K562 (cell line): ENCODE measurements around the gene HIF1A. TPM values are rescaled to one million over a fixed set of nuclear protein-coding genes. Genes with fewer than 3 reads are reported as not detected.

Source experiments
- ATAC-seq: fragments of 200-7000 bp; cut with Tn5 transposase; 3 replicates; pipeline ENCODE4 v1.9.1; 2020; ENCODE audit warnings: moderate library complexity
- BruUV-seq: library from RNA; stranded (reverse); fragments of 400-500 nt; replicated peaks from 2 replicates; lab custom pipeline; 2021; lab: Mats Ljungman, UMichigan
- CTCF ChIA-PET: fragments of 300-600 bp; formaldehyde crosslinking; extraction: SDS; loops from one replicate; lab custom pipeline; 2021; ENCODE audit warnings: low intra/inter-chr PET ratio; lab: Yijun Ruan, JAX
- POLR2A ChIA-PET: fragments of 300-600, 350-650 bp; sonication (Branson Sonifier 250); formaldehyde crosslinking; extraction: SDS; loops from one replicate; lab custom pipeline; 2021; ENCODE audit warnings: antibody characterized with exemption, inconsistent platforms; lab: Yijun Ruan, JAX
- DNase-seq, 4 experiments: peaks; one replicate each; pipeline versions ENCODE4 v3.0.0 to v3.0.0-alpha.2; 2011 to 2018; ENCODE audit warnings: low spot score in 3 of 4, mixed read lengths in 3 of 4; ENCODE audit errors: extremely low read depth in 1 of 4
- FAIRE-seq: peaks from 2 replicates; lab custom pipeline; 2011; peaks lifted over from hg19 to GRCh38; lab: Jason Lieb, UNC
- H2AFZ ChIP-seq: 2 replicates; pipeline ENCODE4 v1.6.0; 2011; ENCODE audit warnings: low read depth, low read length, control low read depth, inconsistent platforms
- H3K27ac ChIP-seq: fragments of 200-600 bp; 3 replicates; pipeline ENCODE4 v1.8.0; 2011; ENCODE audit warnings: low read depth, mild to moderate bottlenecking, control low read depth, inconsistent platforms, low read length, moderate library complexity, mixed read lengths; ENCODE audit errors: extremely low read depth
- H3K27me3 ChIP-seq, 2 experiments: fragments of 300-600 bp in 1 of 2; 2 replicates in 1 of 2; 3 replicates in 1 of 2; pipeline versions ENCODE4 v1.6.0 to v1.8.0; 2011; ENCODE audit warnings: inconsistent platforms in 2 of 2, low read length in 2 of 2, mild to moderate bottlenecking in 1 of 2, mixed read lengths in 1 of 2, moderate library complexity in 1 of 2; ENCODE audit not compliant: control insufficient read depth in 2 of 2, insufficient read depth in 2 of 2
- H3K36me3 ChIP-seq: fragments of 300-600 bp; 3 replicates; pipeline ENCODE4 v1.8.0; 2011; ENCODE audit warnings: mild to moderate bottlenecking, low read length, inconsistent platforms; ENCODE audit not compliant: control insufficient read depth, insufficient read depth
- H3K4me1 ChIP-seq, 2 experiments: fragments of 200-600 bp in 1 of 2; replicated peaks in 1 of 2; 2 replicates in 1 of 2; 3 replicates in 1 of 2; pipeline versions ENCODE4 v1.5.1 to v1.8.0; 2011; ENCODE audit warnings: inconsistent platforms in 2 of 2, low read length in 2 of 2, mild to moderate bottlenecking in 1 of 2, mixed read lengths in 1 of 2, moderate library complexity in 1 of 2; ENCODE audit not compliant: control insufficient read depth in 2 of 2, insufficient read depth in 2 of 2
- H3K4me2 ChIP-seq: 2 replicates; pipeline ENCODE4 v1.6.1; 2011; ENCODE audit warnings: low read length, control low read depth, inconsistent platforms, mixed read lengths; ENCODE audit not compliant: insufficient read depth
- H3K4me3 ChIP-seq: fragments of 200-600 bp; sonication (generic), shearing (Covaris generic); 2 replicates; pipeline ENCODE4 v1.5.1; 2016; ENCODE audit warnings: control low read depth, inconsistent platforms
- H3K79me2 ChIP-seq: fragments of 200-600 bp; 3 replicates; pipeline ENCODE4 v1.8.0; 2011; ENCODE audit warnings: low read length, inconsistent platforms; ENCODE audit not compliant: control insufficient read depth, insufficient read depth
- H3K9ac ChIP-seq, 2 experiments: 2 replicates each; pipeline versions ENCODE4 v1.6.0 to v1.6.1; 2011; ENCODE audit warnings: low read depth in 2 of 2, low read length in 2 of 2, control low read depth in 1 of 2, inconsistent platforms in 1 of 2, mild to moderate bottlenecking in 1 of 2, mixed read lengths in 1 of 2; ENCODE audit not compliant: insufficient read depth in 1 of 2
- H3K9me1 ChIP-seq: one replicate; pipeline ENCODE4 v1.6.0; 2011; ENCODE audit warnings: inconsistent platforms, mild to moderate bottlenecking, low read length, moderate library complexity; ENCODE audit not compliant: control insufficient read depth, insufficient read depth
- H3K9me3 ChIP-seq: replicated peaks from 2 replicates; pipeline ENCODE4 v1.5.1; 2011; ENCODE audit warnings: low read depth, low read length, inconsistent platforms; ENCODE audit not compliant: control insufficient read depth, insufficient read depth
- H4K20me1 ChIP-seq: replicated peaks from 2 replicates; pipeline ENCODE4 v1.6.1; 2011; ENCODE audit warnings: low read length, inconsistent platforms, mixed read lengths; ENCODE audit not compliant: control insufficient read depth, insufficient read depth
- CCAR2 ChIP-seq: fragments of 200-400 bp; formaldehyde crosslinking; IDR thresholded peaks from 2 replicates; pipeline ENCODE4 v1.6.1; 2017; ENCODE audit warnings: mild to moderate bottlenecking, low read depth, low read length
- CREBBP ChIP-seq: IDR thresholded peaks from one replicate; pipeline ENCODE4 v1.6.1; 2012; ENCODE audit warnings: low read depth, mild to moderate bottlenecking, control low read depth, inconsistent platforms, low read length
- MTA3 ChIP-seq: fragments of 450-650 bp; formaldehyde crosslinking; IDR thresholded peaks from 2 replicates; pipeline ENCODE4 v1.6.1; 2017; ENCODE audit warnings: mild to moderate bottlenecking, borderline replicate concordance
- RAD51 ChIP-seq: fragments of 450-650 bp; IDR thresholded peaks from 2 replicates; pipeline ENCODE4 v1.7.1; 2016; ENCODE audit warnings: low read depth, mild to moderate bottlenecking, borderline replicate concordance
- RBM39 ChIP-seq: fragments of 200-400 bp; formaldehyde crosslinking; optimal IDR thresholded peaks from 2 replicates; pipeline ENCODE3; 2018; ENCODE audit warnings: low read depth, low read length
- SNRNP70 ChIP-seq: fragments of 200-400 bp; formaldehyde crosslinking; optimal IDR thresholded peaks from 2 replicates; pipeline ENCODE3; 2017; ENCODE audit warnings: low read depth, low read length
- ZBTB8A ChIP-seq: fragments of 450-650 bp; IDR thresholded peaks from 2 replicates; pipeline ENCODE4 v1.6.1; 2018; ENCODE audit warnings: mild to moderate bottlenecking, moderate library complexity; ENCODE audit not compliant: partially characterized antibody
- ZNF57 ChIP-seq: fragments of 450-650 bp; formaldehyde crosslinking; IDR thresholded peaks from 2 replicates; pipeline ENCODE4 v1.4.0; 2020; ENCODE audit warnings: mild to moderate bottlenecking, moderate library complexity
- WGBS: fragments of 100-300 bp; shearing (Covaris generic); methylation state at CpG from one replicate; pipeline ENCODE4 v1.1.6; 2016; ENCODE audit warnings: low coverage, mixed read lengths; ENCODE audit not compliant: insufficient coverage; ENCODE audit errors: missing lambda C conversion rate; 5-methylcytosine and 5-hydroxymethylcytosine counted together
- in situ Hi-C: fragments of 300-500 bp; cut with MboI; formaldehyde crosslinking; loops from 4 replicates; pipeline ENCODE4 v1.15.0; 2018; ENCODE audit warnings: inconsistent platforms, mixed read lengths
- intact Hi-C: fragments of 100-400 bp; cut with micrococcal nuclease; formaldehyde crosslinking; loops from 2 replicates; pipeline ENCODE4 v1.14.2; 2022
- polyA plus RNA-seq, 8 experiments: library from polyadenylated mRNA; depleted of rRNA in 4 of 8; stranded (reverse) in 5 of 8; unstranded in 3 of 8; fragments of >200 nt; fragmentation: Nextera tagmentation in 2 of 8; fragmentation: Illumina TruSeq in 1 of 8; extraction: Ambion mirVana in 2 of 8; extraction: Trizol in 1 of 8; gene quantifications; 2 replicates each; pipeline versions ENCODE4 v1.2.1 to v1.2.3, GENCODE V29; 2011 to 2014; ENCODE audit warnings: inconsistent platforms in 1 of 8, missing spikeins in 1 of 8
- total RNA-seq, 7 experiments: library from RNA; depleted of rRNA in 6 of 7; stranded (reverse); fragments of >200 nt in 6 of 7; fragmentation: Illumina TruSeq in 2 of 7; extraction: Trizol in 2 of 7; gene quantifications; 2 replicates each; pipeline versions ENCODE4 v1.2.1 to v1.2.3, GENCODE V29; 2011 to 2021; ENCODE audit warnings: low replicate concordance in 1 of 7
- TF ChIP-seq, protein P1 (sequence below): fragments of 250-450 bp; sonication (Bioruptor Pico); IDR thresholded peaks from 2 replicates; pipeline ENCODE4 v1.5.0; 2020; ENCODE audit warnings: mild to moderate bottlenecking
- TF ChIP-seq, protein P2 (sequence below), 2 experiments: IDR thresholded peaks; 2 replicates each; pipeline ENCODE4 v1.6.1; 2012; ENCODE audit warnings: improper control_type of control experiment in 2 of 2, low read depth in 2 of 2, low read length in 2 of 2, borderline replicate concordance in 1 of 2
- TF ChIP-seq, protein P3 (sequence below): fragments of 450-650 bp; IDR thresholded peaks from 2 replicates; pipeline ENCODE4 v1.6.1; 2018; ENCODE audit warnings: mild to moderate bottlenecking, low read depth; ENCODE audit not compliant: partially characterized antibody
- TF ChIP-seq, protein P4 (sequence below): IDR thresholded peaks from 2 replicates; pipeline ENCODE4 v1.6.1; 2014; ENCODE audit warnings: antibody characterized with exemption

The HIF1A gene
- total and polyA plus RNA-seq, 9 of the 15 experiments (the other 6 are each of a cell fraction or from before 2014, with no cell fraction given), result 5.9 to 35.3 (median 24.2) TPM

DNA sequence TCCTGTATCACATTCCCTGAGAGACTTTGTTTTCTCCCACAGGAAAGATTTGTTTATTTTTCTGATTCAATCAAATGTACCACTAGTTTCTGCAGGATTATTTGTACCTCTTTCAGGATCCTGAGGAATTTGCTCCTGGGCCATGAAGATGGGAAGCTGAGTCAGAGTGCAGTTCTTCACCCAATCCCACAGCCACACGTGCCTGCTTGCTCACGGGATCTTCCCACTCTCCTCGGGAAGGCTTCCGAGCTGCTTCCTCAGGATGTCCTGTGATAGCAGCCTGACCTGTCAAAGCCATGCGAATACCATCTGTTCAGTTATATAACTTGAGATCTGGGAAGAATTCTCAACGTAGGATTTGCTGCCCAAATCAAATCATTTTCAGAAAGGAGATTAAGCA lies 41.8 kb upstream of the HIF1A start:
- no peaks in the 10 kb centered on the region for H3K9me1 ChIP-seq
- no peaks in the 10 kb centered on the region for H4K20me1 ChIP-seq
- no peaks in the 10 kb centered on the region; a peak in 2 of 5 replicates for H3K27me3 ChIP-seq
- no peaks in the 10 kb centered on the region for H3K9me3 ChIP-seq
- ChIA-PET POLR2A (no interaction called here), CTCF (no interaction called here)
- in situ Hi-C loops, result no loop called here
- H3K36me3 ChIP-seq, result no peaks in the 10 kb centered on the region
- no peak for FAIRE-seq
- no peak for DNase-seq
- intact Hi-C loops, result no loop called here
- H3K4me2 ChIP-seq, result no peak overlapping the region
- H3K4me1 ChIP-seq, result no peaks in the 10 kb centered on the region; a peak in 1 of 5 replicates
- no peak for TF ChIP-seq CREBBP
- no peak for TF ChIP-seq ZBTB8A
- no peak for TF ChIP-seq MTA3
- TF ChIP-seq SNRNP70, result no peak
- TF ChIP-seq, protein P1, sequence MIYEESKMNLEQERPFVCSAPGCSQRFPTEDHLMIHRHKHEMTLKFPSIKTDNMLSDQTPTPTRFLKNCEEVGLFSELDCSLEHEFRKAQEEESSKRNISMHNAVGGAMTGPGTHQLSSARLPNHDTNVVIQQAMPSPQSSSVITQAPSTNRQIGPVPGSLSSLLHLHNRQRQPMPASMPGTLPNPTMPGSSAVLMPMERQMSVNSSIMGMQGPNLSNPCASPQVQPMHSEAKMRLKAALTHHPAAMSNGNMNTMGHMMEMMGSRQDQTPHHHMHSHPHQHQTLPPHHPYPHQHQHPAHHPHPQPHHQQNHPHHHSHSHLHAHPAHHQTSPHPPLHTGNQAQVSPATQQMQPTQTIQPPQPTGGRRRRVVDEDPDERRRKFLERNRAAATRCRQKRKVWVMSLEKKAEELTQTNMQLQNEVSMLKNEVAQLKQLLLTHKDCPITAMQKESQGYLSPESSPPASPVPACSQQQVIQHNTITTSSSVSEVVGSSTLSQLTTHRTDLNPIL, result no peak
- no peak for TF ChIP-seq RBM39
- no peak for TF ChIP-seq RAD51
- TF ChIP-seq, protein P2, sequence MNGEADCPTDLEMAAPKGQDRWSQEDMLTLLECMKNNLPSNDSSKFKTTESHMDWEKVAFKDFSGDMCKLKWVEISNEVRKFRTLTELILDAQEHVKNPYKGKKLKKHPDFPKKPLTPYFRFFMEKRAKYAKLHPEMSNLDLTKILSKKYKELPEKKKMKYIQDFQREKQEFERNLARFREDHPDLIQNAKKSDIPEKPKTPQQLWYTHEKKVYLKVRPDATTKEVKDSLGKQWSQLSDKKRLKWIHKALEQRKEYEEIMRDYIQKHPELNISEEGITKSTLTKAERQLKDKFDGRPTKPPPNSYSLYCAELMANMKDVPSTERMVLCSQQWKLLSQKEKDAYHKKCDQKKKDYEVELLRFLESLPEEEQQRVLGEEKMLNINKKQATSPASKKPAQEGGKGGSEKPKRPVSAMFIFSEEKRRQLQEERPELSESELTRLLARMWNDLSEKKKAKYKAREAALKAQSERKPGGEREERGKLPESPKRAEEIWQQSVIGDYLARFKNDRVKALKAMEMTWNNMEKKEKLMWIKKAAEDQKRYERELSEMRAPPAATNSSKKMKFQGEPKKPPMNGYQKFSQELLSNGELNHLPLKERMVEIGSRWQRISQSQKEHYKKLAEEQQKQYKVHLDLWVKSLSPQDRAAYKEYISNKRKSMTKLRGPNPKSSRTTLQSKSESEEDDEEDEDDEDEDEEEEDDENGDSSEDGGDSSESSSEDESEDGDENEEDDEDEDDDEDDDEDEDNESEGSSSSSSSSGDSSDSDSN (IDR thresholded peaks at IDR 0.05; ENCODE audit: borderline replicate concordance in 1 of 2, low read depth in 2 of 2, low read length in 2 of 2), result no peak
- TF ChIP-seq, protein P3, sequence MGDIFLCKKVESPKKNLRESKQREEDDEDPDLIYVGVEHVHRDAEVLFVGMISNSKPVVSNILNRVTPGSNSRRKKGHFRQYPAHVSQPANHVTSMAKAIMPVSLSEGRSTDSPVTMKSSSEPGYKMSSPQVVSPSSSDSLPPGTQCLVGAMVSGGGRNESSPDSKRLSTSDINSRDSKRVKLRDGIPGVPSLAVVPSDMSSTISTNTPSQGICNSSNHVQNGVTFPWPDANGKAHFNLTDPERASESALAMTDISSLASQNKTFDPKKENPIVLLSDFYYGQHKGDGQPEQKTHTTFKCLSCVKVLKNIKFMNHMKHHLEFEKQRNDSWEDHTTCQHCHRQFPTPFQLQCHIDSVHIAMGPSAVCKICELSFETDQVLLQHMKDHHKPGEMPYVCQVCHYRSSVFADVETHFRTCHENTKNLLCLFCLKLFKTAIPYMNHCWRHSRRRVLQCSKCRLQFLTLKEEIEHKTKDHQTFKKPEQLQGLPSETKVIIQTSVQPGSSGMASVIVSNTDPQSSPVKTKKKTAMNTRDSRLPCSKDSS, result no peak
- TF ChIP-seq, protein P4, sequence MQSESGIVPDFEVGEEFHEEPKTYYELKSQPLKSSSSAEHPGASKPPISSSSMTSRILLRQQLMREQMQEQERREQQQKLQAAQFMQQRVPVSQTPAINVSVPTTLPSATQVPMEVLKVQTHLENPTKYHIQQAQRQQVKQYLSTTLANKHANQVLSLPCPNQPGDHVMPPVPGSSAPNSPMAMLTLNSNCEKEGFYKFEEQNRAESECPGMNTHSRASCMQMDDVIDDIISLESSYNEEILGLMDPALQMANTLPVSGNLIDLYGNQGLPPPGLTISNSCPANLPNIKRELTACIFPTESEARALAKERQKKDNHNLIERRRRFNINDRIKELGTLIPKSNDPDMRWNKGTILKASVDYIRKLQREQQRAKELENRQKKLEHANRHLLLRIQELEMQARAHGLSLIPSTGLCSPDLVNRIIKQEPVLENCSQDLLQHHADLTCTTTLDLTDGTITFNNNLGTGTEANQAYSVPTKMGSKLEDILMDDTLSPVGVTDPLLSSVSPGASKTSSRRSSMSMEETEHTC, result no peak
- TF ChIP-seq ZNF57 (CRISPR knock-in tag), result no peak
- no peak for TF ChIP-seq CCAR2
- H2AFZ ChIP-seq, result no peak overlapping the region
- BruUV-seq, result no TSS peak
- no peak overlapping the region for H3K9ac ChIP-seq
- WGBS, result 5% methylated on average over 2 of the region's 6 CpGs
- H3K27ac ChIP-seq, result no peak overlapping the region
- no peaks in the 10 kb centered on the region for H3K79me2 ChIP-seq
- no peak overlapping the region for H3K4me3 ChIP-seq
- no peak for ATAC-seq
